Mucosa of rectum (tissue), 2 donors: ENCODE measurements around the gene GPR89B.
"Not testable (repeated sequence)": the region's sequence is repeated elsewhere in the genome, so short reads cannot be mapped to it uniquely, and the experiment has no call there.

Source experiments
- H3K27ac ChIP-seq, 2 donors: one replicate each; pipeline ENCODE4 v1.7.0; 2013; ENCODE audit warnings: inconsistent platforms in 2 of 2, low read depth in 2 of 2, low read length in 2 of 2
- H3K27me3 ChIP-seq, 2 donors: one replicate each; pipeline ENCODE4 v1.7.0; 2013; ENCODE audit warnings: low read length in 2 of 2; ENCODE audit not compliant: control insufficient read depth in 2 of 2, insufficient read depth in 2 of 2
- H3K36me3 ChIP-seq, 2 donors: one replicate each; pipeline ENCODE4 v1.7.0; 2013; ENCODE audit warnings: low read length in 2 of 2; ENCODE audit not compliant: control insufficient read depth in 2 of 2, insufficient read depth in 2 of 2
- H3K4me1 ChIP-seq, 2 donors: one replicate each; pipeline ENCODE4 v1.7.0; 2013; ENCODE audit warnings: low read length in 2 of 2, mild to moderate bottlenecking in 1 of 2; ENCODE audit not compliant: control insufficient read depth in 2 of 2, insufficient read depth in 2 of 2
- H3K4me3 ChIP-seq, 2 donors: one replicate each; pipeline ENCODE4 v1.7.0; 2013; ENCODE audit warnings: low read length in 2 of 2
- H3K9ac ChIP-seq, 2 donors: one replicate each; pipeline ENCODE4 v1.7.0; 2013; ENCODE audit warnings: low read length in 2 of 2, low read depth in 1 of 2, mild to moderate bottlenecking in 1 of 2
- H3K9me3 ChIP-seq, 2 donors: one replicate each; pipeline ENCODE4 v1.7.0; 2013; ENCODE audit warnings: low read length in 2 of 2; ENCODE audit not compliant: control insufficient read depth in 2 of 2
- donor health status: healthy.
- donor health status: Normal muscosa, but diverticular disease.

GPR89B gene

GRCh38 chr1:147928236-147929132 lies at the start of gene GPR89B:
Gene GPR89B, plus strand, starts transcription at chr1:147928420. Its CDS starts 117 bp downstream, at chr1:147928537.
- H3K9ac ChIP-seq, result peak within 1 kb of the TSS; percentile 52 to 85
- not testable (repeated sequence) for H3K27me3 ChIP-seq, H3K4me1 ChIP-seq, H3K9me3 ChIP-seq, H3K36me3 ChIP-seq
- peak within 1 kb of the TSS; percentile 67 to 68 for H3K27ac ChIP-seq
- peak within 1 kb of the TSS; percentile 82 to 87 for H3K4me3 ChIP-seq

- Histone ChIP-seq H3K36me3 (no peaks in the 10 kb centered on the region), H3K4me3 (no peak overlapping the region), H3K27me3 (no peaks in the 10 kb centered on the region), H3K9ac (no peak overlapping the region), H3K27ac (no peak overlapping the region), H3K9me3 (no peaks in the 10 kb centered on the region), H3K4me1 (no peaks in the 10 kb centered on the region)
These were observed 48.3 kb upstream of the GPR89B start for GRCh38 chr1:147879911-147880310.

DNA sequence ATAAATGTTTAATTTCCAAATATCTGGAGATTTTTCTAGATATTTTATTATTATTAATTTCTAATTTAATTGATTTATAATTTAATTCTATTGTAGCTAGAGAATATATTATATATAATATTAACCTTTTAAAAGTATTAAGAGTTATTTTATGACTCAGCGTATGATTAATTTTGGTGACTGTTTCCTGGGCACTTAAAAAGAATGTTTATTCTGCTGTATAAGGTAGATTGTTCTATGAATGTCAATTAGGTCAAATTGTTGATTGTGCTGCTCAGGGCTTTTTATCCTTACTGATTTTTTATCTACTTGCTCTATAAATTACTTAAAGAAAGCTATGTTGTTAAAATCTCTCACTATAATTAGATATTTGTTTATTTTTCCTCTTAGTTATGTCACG lies 45.7 kb upstream of the GPR89B start:
- Histone ChIP-seq H3K4me3 (no peak overlapping the region), H3K9me3 (no peaks in the 10 kb centered on the region), H3K27me3 (no peaks in the 10 kb centered on the region), H3K36me3 (no peaks in the 10 kb centered on the region), H3K27ac (no peak overlapping the region), H3K4me1 (no peaks in the 10 kb centered on the region), H3K9ac (no peak overlapping the region)

GRCh38 chr1:147890177-147890790 lies 37.9 kb upstream of the GPR89B start:
- H3K27ac ChIP-seq, result no peak overlapping the region

GRCh38 chr1:147891088-147891487 lies 37.1 kb upstream of the GPR89B start:
- H3K9ac ChIP-seq, result no peak overlapping the region
- no peak overlapping the region for H3K4me3 ChIP-seq

More at GRCh38 chr1:147890177-147890790, 37.9 kb upstream of the GPR89B start:
- Histone ChIP-seq H3K4me3 (no peak overlapping the region), H3K36me3 (no peaks in the 10 kb centered on the region), H3K9ac (no peak overlapping the region), H3K9me3 (no peaks in the 10 kb centered on the region), H3K4me1 (no peaks in the 10 kb centered on the region), H3K27me3 (peaks cover 0 to 2% of the 10 kb centered on the region in 2 donors)

GRCh38 chr1:147892216-147892615 lies 36.0 kb upstream of the GPR89B start:
- Histone ChIP-seq H3K27ac (no peak overlapping the region), H3K36me3 (no peaks in the 10 kb centered on the region), H3K4me1 (no peaks in the 10 kb centered on the region), H3K27me3 (peaks cover 0 to 2% of the 10 kb centered on the region in 2 donors), H3K4me3 (no peak overlapping the region), H3K9ac (no peak overlapping the region), H3K9me3 (no peaks in the 10 kb centered on the region)

More at GRCh38 chr1:147891088-147891487, 37.1 kb upstream of the GPR89B start:
- Histone ChIP-seq H3K27me3 (peaks cover 0 to 2% of the 10 kb centered on the region in 2 donors), H3K9me3 (no peaks in the 10 kb centered on the region), H3K27ac (no peak overlapping the region), H3K4me1 (no peaks in the 10 kb centered on the region), H3K36me3 (no peaks in the 10 kb centered on the region)

DNA sequence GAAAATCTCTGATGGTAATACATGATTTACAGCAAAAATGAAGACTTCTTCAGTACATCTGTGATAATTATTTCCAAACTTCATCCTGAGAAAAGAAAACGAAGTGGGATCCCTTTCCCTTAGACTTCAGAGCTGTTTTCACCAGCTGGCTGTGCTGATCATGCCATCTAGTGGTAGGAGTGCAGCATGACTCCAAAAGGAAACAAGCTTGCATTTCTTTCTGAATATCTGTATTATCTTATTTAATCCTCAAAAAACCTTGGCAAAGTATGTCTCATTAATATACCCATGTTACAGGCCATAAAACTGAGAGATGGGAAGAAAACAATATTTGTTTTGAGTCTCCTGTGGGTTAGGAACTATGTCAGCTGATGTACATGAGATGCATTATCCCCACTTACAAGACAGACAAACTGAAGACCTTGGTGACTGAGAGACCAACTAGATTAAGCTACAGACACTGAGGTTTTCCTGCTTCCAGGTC lies 35.4 kb upstream of the GPR89B start:
- Histone ChIP-seq H3K4me3 (no peak overlapping the region), H3K36me3 (no peaks in the 10 kb centered on the region), H3K4me1 (no peaks in the 10 kb centered on the region), H3K9ac (no peak overlapping the region), H3K9me3 (no peaks in the 10 kb centered on the region), H3K27me3 (peaks cover 0 to 2% of the 10 kb centered on the region in 2 donors), H3K27ac (no peak overlapping the region)

DNA sequence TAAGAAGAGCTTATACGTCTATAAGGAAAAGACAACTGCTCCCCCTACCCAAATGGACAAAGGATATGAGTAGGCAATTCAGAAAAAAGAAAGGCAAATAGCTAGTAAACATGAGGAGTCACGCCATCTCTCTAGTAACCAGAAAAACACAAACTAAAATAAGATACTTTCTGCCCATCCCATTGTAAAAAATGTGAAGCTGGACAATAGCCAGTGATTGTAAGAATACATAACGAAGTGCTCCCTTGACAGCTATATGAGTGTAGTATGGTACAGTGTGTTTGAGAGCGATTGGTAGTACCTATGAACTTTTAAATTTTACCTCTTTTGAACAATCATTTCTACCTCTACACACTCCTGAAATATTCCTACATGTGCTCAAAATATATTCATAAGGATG lies 33.1 kb upstream of the GPR89B start:
- Histone ChIP-seq H3K9me3 (no peaks in the 10 kb centered on the region), H3K27ac (no peak overlapping the region), H3K36me3 (no peaks in the 10 kb centered on the region), H3K4me1 (no peaks in the 10 kb centered on the region), H3K27me3 (peaks cover 3 to 4% of the 10 kb centered on the region in 2 donors), H3K4me3 (no peak overlapping the region), H3K9ac (no peak overlapping the region)

GRCh38 chr1:147897029-147897752 lies 31.0 kb upstream of the GPR89B start:
- no peak overlapping the region for H3K9ac ChIP-seq
- no peaks in the 10 kb centered on the region for H3K36me3 ChIP-seq
- no peak overlapping the region for H3K4me3 ChIP-seq
- H3K27ac ChIP-seq, result no peak overlapping the region
- H3K27me3 ChIP-seq, result peaks cover 2 to 4% of the 10 kb centered on the region in 2 donors
- H3K9me3 ChIP-seq, result no peaks in the 10 kb centered on the region
- H3K4me1 ChIP-seq, result no peaks in the 10 kb centered on the region

- no peak overlapping the region for H3K4me3 ChIP-seq
- peaks cover 2 to 7% of the 10 kb centered on the region in 2 donors for H3K27me3 ChIP-seq
- no peak overlapping the region for H3K9ac ChIP-seq
- no peaks in the 10 kb centered on the region for H3K4me1 ChIP-seq
- H3K27ac ChIP-seq, result no peak overlapping the region
- H3K36me3 ChIP-seq, result no peaks in the 10 kb centered on the region
- H3K9me3 ChIP-seq, result no peaks in the 10 kb centered on the region
These were observed 30.4 kb upstream of the GPR89B start for GRCh38 chr1:147897789-147898188.
